ENCODE data around the gene ITM2C.

The ITM2C gene

GRCh38 chr2:230871361-230872150, 6.8 kb downstream of the ITM2C start:
- peaks cover 5% of the 10 kb centered on the region for H3K36me3 Mint-ChIP-seq (ENCODE audit: insufficient read depth)
- peaks cover 34% of the 10 kb centered on the region for H3K4me1 Mint-ChIP-seq
- no peak overlapping the region for H3K4me3 Mint-ChIP-seq
- DNase-seq (ENCODE audit: low spot score in 2 of 2) (peak in 1 of 2 donors; percentile 9), ATAC-seq (replicated peaks; ENCODE audit: extremely low read depth, poor library complexity, severe bottlenecking) (no peak)
- H3K9me3 Mint-ChIP-seq: no peaks in the 10 kb centered on the region
- no peaks in the 10 kb centered on the region for H3K27me3 Mint-ChIP-seq
- no peak overlapping the region for H3K27ac Mint-ChIP-seq (ENCODE audit: low read depth)

- H3K36me3 Mint-ChIP-seq (ENCODE audit: insufficient read depth): peaks cover 5% of the 10 kb centered on the region
- H3K4me1 Mint-ChIP-seq: peaks cover 35% of the 10 kb centered on the region
- no peaks in the 10 kb centered on the region for H3K9me3 Mint-ChIP-seq
- no peak for ATAC-seq (replicated peaks; ENCODE audit: extremely low read depth, poor library complexity, severe bottlenecking)
- no peak overlapping the region for H3K27ac Mint-ChIP-seq (ENCODE audit: low read depth)
- no peak for DNase-seq (ENCODE audit: low spot score in 2 of 2)
- no peak overlapping the region for H3K4me3 Mint-ChIP-seq
- H3K27me3 Mint-ChIP-seq: no peaks in the 10 kb centered on the region
These were observed 7.6 kb downstream of the ITM2C start for GRCh38 chr2:230872151-230872967.

GRCh38 chr2:230872968-230873660, 8.4 kb downstream of the ITM2C start:
- Mint-ChIP-seq H3K36me3 (ENCODE audit: insufficient read depth) (peaks cover 8% of the 10 kb centered on the region), H3K4me3 (no peak overlapping the region), H3K4me1 (peaks cover 37% of the 10 kb centered on the region), H3K9me3 (no peaks in the 10 kb centered on the region), H3K27me3 (no peaks in the 10 kb centered on the region), H3K27ac (ENCODE audit: low read depth) (no peak overlapping the region)
- DNase-seq (ENCODE audit: low spot score in 2 of 2) (no peak), ATAC-seq (replicated peaks; ENCODE audit: extremely low read depth, poor library complexity, severe bottlenecking) (no peak)

GRCh38 chr2:230873661-230874401, 9.1 kb downstream of the ITM2C start:
- no peaks in the 10 kb centered on the region for H3K9me3 Mint-ChIP-seq
- H3K4me3 Mint-ChIP-seq: no peak overlapping the region
- peak in 1 of 2 donors; percentile 9 for DNase-seq (ENCODE audit: low spot score in 2 of 2)
- peak overlapping the region; percentile 80 for H3K27ac Mint-ChIP-seq (ENCODE audit: low read depth)
- H3K36me3 Mint-ChIP-seq (ENCODE audit: insufficient read depth): peaks cover 13% of the 10 kb centered on the region
- ATAC-seq (replicated peaks; ENCODE audit: extremely low read depth, poor library complexity, severe bottlenecking): no peak
- H3K4me1 Mint-ChIP-seq: peaks cover 42% of the 10 kb centered on the region
- no peaks in the 10 kb centered on the region for H3K27me3 Mint-ChIP-seq

GRCh38 chr2:230874456-230874855, 9.7 kb downstream of the ITM2C start:
- Mint-ChIP-seq H3K36me3 (ENCODE audit: insufficient read depth) (peaks cover 13% of the 10 kb centered on the region), H3K9me3 (no peaks in the 10 kb centered on the region), H3K27me3 (no peaks in the 10 kb centered on the region), H3K4me3 (no peak overlapping the region), H3K4me1 (peaks cover 42% of the 10 kb centered on the region), H3K27ac (ENCODE audit: low read depth) (peak overlapping the region; percentile 80)
- DNase-seq (ENCODE audit: low spot score in 2 of 2) (peak in 1 of 2 donors; percentile 11), ATAC-seq (replicated peaks; ENCODE audit: extremely low read depth, poor library complexity, severe bottlenecking) (no peak)

GRCh38 chr2:230874876-230875275, 10.1 kb downstream of the ITM2C start:
- Mint-ChIP-seq H3K4me3 (no peak overlapping the region), H3K36me3 (ENCODE audit: insufficient read depth) (peaks cover 13% of the 10 kb centered on the region), H3K27me3 (no peaks in the 10 kb centered on the region), H3K4me1 (peaks cover 42% of the 10 kb centered on the region), H3K9me3 (no peaks in the 10 kb centered on the region), H3K27ac (ENCODE audit: low read depth) (peak overlapping the region; percentile 80)
- DNase-seq (ENCODE audit: low spot score in 2 of 2) (no peak), ATAC-seq (replicated peaks; ENCODE audit: extremely low read depth, poor library complexity, severe bottlenecking) (no peak)

GRCh38 chr2:230875347-230876315, 10.9 kb downstream of the ITM2C start:
- peaks cover 13% of the 10 kb centered on the region for H3K36me3 Mint-ChIP-seq (ENCODE audit: insufficient read depth)
- no peak overlapping the region for H3K27ac Mint-ChIP-seq (ENCODE audit: low read depth)
- no peak overlapping the region for H3K4me3 Mint-ChIP-seq
- H3K4me1 Mint-ChIP-seq: peaks cover 42% of the 10 kb centered on the region
- no peaks in the 10 kb centered on the region for H3K27me3 Mint-ChIP-seq
- no peaks in the 10 kb centered on the region for H3K9me3 Mint-ChIP-seq
- DNase-seq (ENCODE audit: low spot score in 2 of 2): no peak
- ATAC-seq (replicated peaks; ENCODE audit: extremely low read depth, poor library complexity, severe bottlenecking): no peak

GRCh38 chr2:230877116-230877758, 12.5 kb downstream of the ITM2C start:
- Mint-ChIP-seq H3K4me3 (peak overlapping the region; percentile 68), H3K36me3 (ENCODE audit: insufficient read depth) (peaks cover 13% of the 10 kb centered on the region), H3K4me1 (peaks cover 42% of the 10 kb centered on the region), H3K27ac (ENCODE audit: low read depth) (peak overlapping the region; percentile 89), H3K9me3 (no peaks in the 10 kb centered on the region), H3K27me3 (peaks cover 7% of the 10 kb centered on the region)
- ATAC-seq (replicated peaks; ENCODE audit: extremely low read depth, poor library complexity, severe bottlenecking) (no peak), DNase-seq (ENCODE audit: low spot score in 2 of 2) (no peak)

- no peaks in the 10 kb centered on the region for H3K9me3 Mint-ChIP-seq
- peaks cover 9% of the 10 kb centered on the region for H3K27me3 Mint-ChIP-seq
- H3K27ac Mint-ChIP-seq (ENCODE audit: low read depth): peak overlapping the region; percentile 89
- peak overlapping the region; percentile 68 for H3K4me3 Mint-ChIP-seq
- ATAC-seq (replicated peaks; ENCODE audit: extremely low read depth, poor library complexity, severe bottlenecking): peak; percentile 96
- H3K4me1 Mint-ChIP-seq: peaks cover 37% of the 10 kb centered on the region
- peaks cover 13% of the 10 kb centered on the region for H3K36me3 Mint-ChIP-seq (ENCODE audit: insufficient read depth)
- peak; percentile 50 to 88 for DNase-seq (ENCODE audit: low spot score in 2 of 2)
These were observed 13.2 kb downstream of the ITM2C start for GRCh38 chr2:230877759-230878598.

GRCh38 chr2:230878599-230879188, 14.0 kb downstream of the ITM2C start:
- peaks cover 9% of the 10 kb centered on the region for H3K27me3 Mint-ChIP-seq
- ATAC-seq (replicated peaks; ENCODE audit: extremely low read depth, poor library complexity, severe bottlenecking): no peak
- peaks cover 39% of the 10 kb centered on the region for H3K4me1 Mint-ChIP-seq
- DNase-seq (ENCODE audit: low spot score in 2 of 2): no peak
- no peak overlapping the region for H3K4me3 Mint-ChIP-seq
- H3K36me3 Mint-ChIP-seq (ENCODE audit: insufficient read depth): peaks cover 13% of the 10 kb centered on the region
- H3K27ac Mint-ChIP-seq (ENCODE audit: low read depth): peak overlapping the region; percentile 89
- H3K9me3 Mint-ChIP-seq: no peaks in the 10 kb centered on the region
